SU-DHL-6 (cell line): ENCODE results near the gene KRT15.

Experiments
- H2AFZ ChIP-seq: fragments of 200-600 bp; sonication (generic); 2 replicates; pipeline ENCODE4 v1.6.1; 2014; ENCODE audit warnings: low read depth, mild to moderate bottlenecking, moderate library complexity, mixed read lengths, antibody characterized with exemption, low read length; ENCODE audit not compliant: severe bottlenecking
- H3F3A ChIP-seq: fragments of 200-600 bp; shearing (Covaris generic); 2 replicates; pipeline ENCODE4 v1.6.0; 2016; ENCODE audit warnings: antibody characterized with exemption, mild to moderate bottlenecking; ENCODE audit not compliant: insufficient read depth
- H3K27ac ChIP-seq: fragments of 200-600 bp; sonication (generic); 2 replicates; pipeline ENCODE4 v1.5.1; 2016; ENCODE audit warnings: low read depth, mild to moderate bottlenecking, low read length, moderate library complexity, mixed read lengths
- H3K27me3 ChIP-seq: fragments of 200-600 bp; sonication (generic), shearing (Covaris generic); 2 replicates; pipeline ENCODE4 v1.6.0; 2014; ENCODE audit warnings: mild to moderate bottlenecking, low read length
- H3K36me3 ChIP-seq: fragments of 200-600 bp; sonication (generic); 2 replicates; pipeline ENCODE4 v1.6.1; 2014; ENCODE audit warnings: mild to moderate bottlenecking, low read length, mixed read lengths
- H3K4me2 ChIP-seq: fragments of 300-600, 200-600 bp; shearing (Covaris generic), sonication (generic); 2 replicates; pipeline ENCODE4 v1.6.0; 2014; ENCODE audit warnings: low read length, low read depth, mild to moderate bottlenecking; ENCODE audit not compliant: poor library complexity, severe bottlenecking
- H3K4me3 ChIP-seq: fragments of 200-600 bp; sonication (generic); 2 replicates; pipeline ENCODE4 v1.5.1; 2014; ENCODE audit warnings: antibody characterized with exemption, low read length, mild to moderate bottlenecking, mixed read lengths; ENCODE audit not compliant: insufficient read depth, poor library complexity, severe bottlenecking
- H3K79me2 ChIP-seq: fragments of 200-600 bp; sonication (generic); 2 replicates; pipeline ENCODE4 v1.6.1; 2014; ENCODE audit warnings: mild to moderate bottlenecking, low read length, moderate library complexity; ENCODE audit not compliant: insufficient read depth
- H3K9ac ChIP-seq: fragments of 200-600 bp; sonication (generic); 2 replicates; pipeline ENCODE4 v1.7.0; 2014; ENCODE audit warnings: mild to moderate bottlenecking, low read length
- H3K9me2 ChIP-seq: fragments of 200-600 bp; sonication (generic); replicated peaks from 2 replicates; pipeline ENCODE4 v1.6.1; 2014; ENCODE audit warnings: low read length; ENCODE audit not compliant: insufficient read depth
- H3K9me3 ChIP-seq: fragments of 200-600 bp; sonication (generic); 2 replicates; pipeline ENCODE4 v1.6.1; 2014; ENCODE audit warnings: low read length, mixed read lengths; ENCODE audit not compliant: insufficient read depth
- H4K20me1 ChIP-seq: fragments of 200-600 bp; sonication (generic); 2 replicates; pipeline ENCODE4 v1.6.1; 2014; ENCODE audit warnings: low read depth, mild to moderate bottlenecking, antibody characterized with exemption, low read length, moderate library complexity, mixed read lengths
- EZH2phosphoT487 ChIP-seq: fragments of 200-600 bp; sonication (generic), shearing (Covaris generic); conservative IDR thresholded peaks from 2 replicates; pipeline ENCODE4 v1.6.1; 2018; ENCODE audit warnings: mild to moderate bottlenecking, antibody characterized with exemption, low read length, moderate library complexity, mixed read lengths
- TF ChIP-seq, protein P1 (sequence below): fragments of 200-600 bp; sonication (generic); IDR thresholded peaks from one replicate; pipeline ENCODE4 v1.5.1; 2017; ENCODE audit warnings: antibody characterized with exemption, mild to moderate bottlenecking, low read length, moderate library complexity; ENCODE audit not compliant: insufficient read depth, poor library complexity, severe bottlenecking

Gene KRT15

DNA sequence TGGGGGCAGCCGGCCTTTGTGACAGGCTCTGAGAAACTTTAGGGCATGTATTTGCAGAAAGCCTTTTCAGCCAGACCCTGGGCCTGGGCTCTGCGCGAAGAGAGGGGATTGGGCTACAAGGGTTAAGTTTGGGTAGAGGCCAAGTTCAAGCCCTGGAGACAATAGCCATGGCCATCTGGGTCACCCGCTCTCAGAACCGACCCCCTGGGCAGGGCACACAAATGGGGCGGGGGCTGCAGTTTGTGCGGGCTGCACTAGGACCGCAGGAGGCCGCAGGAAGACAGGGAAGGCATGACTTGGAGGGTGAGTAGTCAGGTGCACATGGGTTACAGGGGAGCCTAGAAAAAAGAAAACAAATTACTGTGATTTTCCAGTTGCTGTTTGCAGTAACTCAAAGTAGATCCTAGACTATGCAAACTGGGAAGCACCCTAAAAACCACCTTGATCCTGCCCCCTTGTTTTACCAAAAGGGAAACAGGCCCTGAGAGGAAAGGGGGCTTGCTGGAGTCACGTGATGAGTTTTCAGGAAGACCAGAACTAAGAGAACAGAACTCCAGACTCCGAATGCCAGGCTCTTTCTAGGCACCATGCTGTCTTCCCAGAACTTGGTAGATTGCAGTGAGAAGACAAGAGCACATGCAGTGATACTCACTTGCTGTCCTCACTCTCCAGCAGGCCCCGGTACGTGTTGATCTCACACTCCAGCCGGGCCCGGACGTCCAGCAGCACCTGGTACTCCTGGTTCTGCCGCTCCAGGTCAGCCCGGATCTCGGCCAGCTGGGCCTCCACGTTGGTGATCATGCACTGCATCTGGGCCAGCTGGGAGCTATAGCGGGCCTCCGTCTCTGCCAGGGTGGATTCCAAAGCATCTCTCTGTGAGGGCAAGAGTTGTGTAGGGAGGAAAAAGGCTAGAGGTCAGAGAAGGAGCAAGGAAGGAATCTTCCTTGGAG lies 41.5 kb downstream of the KRT15 start:
- Histone ChIP-seq H3K27ac (no peak overlapping the region), H3K79me2 (no peaks in the 10 kb centered on the region), H3K9me2 (no peaks in the 10 kb centered on the region), H3F3A (no peaks in the 10 kb centered on the region), H3K27me3 (no peaks in the 10 kb centered on the region), H2AFZ (no peak overlapping the region), H3K4me2 (no peak overlapping the region), H3K9ac (no peak overlapping the region), H3K36me3 (no peaks in the 10 kb centered on the region), H3K9me3 (no peaks in the 10 kb centered on the region), H3K4me3 (no peak overlapping the region), H4K20me1 (no peaks in the 10 kb centered on the region)
- TF ChIP-seq EZH2phosphoT487 = no peak

GRCh38 chr17:41475421-41475820 lies 43.3 kb downstream of the KRT15 start:
- Histone ChIP-seq H3K9me2 (no peaks in the 10 kb centered on the region), H3K9ac (no peak overlapping the region), H3K9me3 (no peaks in the 10 kb centered on the region), H4K20me1 (no peaks in the 10 kb centered on the region), H3K79me2 (no peaks in the 10 kb centered on the region), H3F3A (no peaks in the 10 kb centered on the region), H3K4me2 (no peak overlapping the region), H3K4me3 (no peak overlapping the region), H3K27ac (no peak overlapping the region), H2AFZ (no peak overlapping the region), H3K36me3 (no peaks in the 10 kb centered on the region), H3K27me3 (no peaks in the 10 kb centered on the region)
- no peak for TF ChIP-seq EZH2phosphoT487
- TF ChIP-seq, protein P1, sequence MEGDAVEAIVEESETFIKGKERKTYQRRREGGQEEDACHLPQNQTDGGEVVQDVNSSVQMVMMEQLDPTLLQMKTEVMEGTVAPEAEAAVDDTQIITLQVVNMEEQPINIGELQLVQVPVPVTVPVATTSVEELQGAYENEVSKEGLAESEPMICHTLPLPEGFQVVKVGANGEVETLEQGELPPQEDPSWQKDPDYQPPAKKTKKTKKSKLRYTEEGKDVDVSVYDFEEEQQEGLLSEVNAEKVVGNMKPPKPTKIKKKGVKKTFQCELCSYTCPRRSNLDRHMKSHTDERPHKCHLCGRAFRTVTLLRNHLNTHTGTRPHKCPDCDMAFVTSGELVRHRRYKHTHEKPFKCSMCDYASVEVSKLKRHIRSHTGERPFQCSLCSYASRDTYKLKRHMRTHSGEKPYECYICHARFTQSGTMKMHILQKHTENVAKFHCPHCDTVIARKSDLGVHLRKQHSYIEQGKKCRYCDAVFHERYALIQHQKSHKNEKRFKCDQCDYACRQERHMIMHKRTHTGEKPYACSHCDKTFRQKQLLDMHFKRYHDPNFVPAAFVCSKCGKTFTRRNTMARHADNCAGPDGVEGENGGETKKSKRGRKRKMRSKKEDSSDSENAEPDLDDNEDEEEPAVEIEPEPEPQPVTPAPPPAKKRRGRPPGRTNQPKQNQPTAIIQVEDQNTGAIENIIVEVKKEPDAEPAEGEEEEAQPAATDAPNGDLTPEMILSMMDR = no peak

- H3K79me2 ChIP-seq = no peaks in the 10 kb centered on the region
- H3K27ac ChIP-seq = no peak overlapping the region
- no peak overlapping the region for H3K4me2 ChIP-seq
- H4K20me1 ChIP-seq = no peaks in the 10 kb centered on the region
- H3K36me3 ChIP-seq = no peaks in the 10 kb centered on the region
- no peaks in the 10 kb centered on the region for H3K9me3 ChIP-seq
- TF ChIP-seq EZH2phosphoT487 = no peak
- TF ChIP-seq, protein P1 = no peak
- no peaks in the 10 kb centered on the region for H3K27me3 ChIP-seq
- no peaks in the 10 kb centered on the region for H3F3A ChIP-seq
- H2AFZ ChIP-seq = no peak overlapping the region
- no peak overlapping the region for H3K4me3 ChIP-seq
- H3K9me2 ChIP-seq = no peaks in the 10 kb centered on the region
- H3K9ac ChIP-seq = no peak overlapping the region
Observed at GRCh38 chr17:41474863-41475262, 43.8 kb downstream of the KRT15 start.

GRCh38 chr17:41468346-41468745 lies 50.3 kb downstream of the KRT15 start:
- Histone ChIP-seq H3K27ac (no peak overlapping the region), H3K27me3 (no peaks in the 10 kb centered on the region), H3K9me2 (no peaks in the 10 kb centered on the region), H3K4me3 (no peak overlapping the region), H3K9ac (no peak overlapping the region), H3K79me2 (no peaks in the 10 kb centered on the region), H3F3A (no peaks in the 10 kb centered on the region), H3K9me3 (no peaks in the 10 kb centered on the region), H4K20me1 (no peaks in the 10 kb centered on the region), H3K4me2 (no peak overlapping the region), H3K36me3 (no peaks in the 10 kb centered on the region), H2AFZ (no peak overlapping the region)
- TF ChIP-seq EZH2phosphoT487 = no peak
- TF ChIP-seq, protein P1 = no peak
